Esophagus squamous epithelium (tissue), 5 donors: ENCODE measurements around the gene PRPH. TPM values are rescaled to one million over a fixed set of nuclear protein-coding genes. Genes with fewer than 3 reads are reported as not detected.

ENCODE experiments used
- DNase-seq: peaks from one replicate; lab custom pipeline; 2025; lab: John Stamatoyannopoulos, UW
- H3K27ac ChIP-seq, 4 donors: fragments of 200-600 bp; sonication (generic); one replicate each; pipeline ENCODE4 v1.5.1; 2016 to 2019; ENCODE audit warnings: mild to moderate bottlenecking in 1 of 4
- H3K27me3 ChIP-seq, 4 donors: fragments of 200-600 bp; sonication (generic); 1 replicate in 3 of 4; 2 replicates in 1 of 4; pipeline versions ENCODE4 v1.5.1 to v1.6.0; 2017 to 2021; ENCODE audit warnings: antibody characterized with exemption in 1 of 4
- H3K36me3 ChIP-seq, 3 donors: fragments of 200-600 bp; sonication (generic); one replicate each; pipeline ENCODE4 v1.5.1; 2016 to 2019
- H3K4me1 ChIP-seq, 3 donors: fragments of 200-600 bp; sonication (generic); one replicate each; pipeline ENCODE4 v1.5.1; 2017 to 2019
- H3K4me3 ChIP-seq, 4 donors: fragments of 200-600 bp; sonication (generic); 1 replicate in 3 of 4; 2 replicates in 1 of 4; pipeline ENCODE4 v1.5.1; 2016 to 2019; ENCODE audit warnings: mild to moderate bottlenecking in 2 of 4, moderate library complexity in 1 of 4
- H3K9me3 ChIP-seq, 3 donors: fragments of 200-600 bp; sonication (generic); one replicate each; pipeline ENCODE4 v1.5.1; 2016 to 2019
- CTCF ChIP-seq, 6 experiments: fragments of 450-650 bp in 4 of 6; fragments of 200-600 bp in 2 of 6; sonication (generic) in 2 of 6; IDR thresholded peaks; one replicate each; pipeline ENCODE4 v1.5.1; 2016 to 2019; ENCODE audit warnings: antibody characterized with exemption in 6 of 6, mild to moderate bottlenecking in 4 of 6, moderate library complexity in 4 of 6
- POLR2A ChIP-seq, 4 donors: fragments of 450-650 bp; IDR thresholded peaks; one replicate each; pipeline ENCODE4 v1.6.1; 2017; ENCODE audit warnings: antibody characterized with exemption in 4 of 4, mild to moderate bottlenecking in 4 of 4, moderate library complexity in 3 of 4
- WGBS, 2 donors: methylation state at CpG; one replicate each; pipeline ENCODE4 v1.1.5; 2018; 5-methylcytosine and 5-hydroxymethylcytosine counted together
- intact Hi-C: fragments of 100-400 bp; cut with DNase I; formaldehyde crosslinking; loops from one replicate; pipeline ENCODE4 v1.15.0; 2022
- total RNA-seq, 4 donors: library from RNA; depleted of rRNA; stranded (reverse); fragments of >200 nt; gene quantifications; one replicate each; pipeline ENCODE4 v1.1.0, GENCODE V29; 2016
- donor health status: DM: yes; HTN: yes; CAD: no.

Gene PRPH
- total RNA-seq, 4 donors from 2014 or later: 0.57 TPM; not detected in 3

GRCh38 chr12:49345051-49345824, 50.3 kb downstream of the PRPH start:
- H3K27ac ChIP-seq: no peak overlapping the region
- peaks cover 16 to 100% (median 25%) of the 10 kb centered on the region in 4 donors for H3K27me3 ChIP-seq
- no peaks in the 10 kb centered on the region for H3K36me3 ChIP-seq
- no peaks in the 10 kb centered on the region for H3K9me3 ChIP-seq
- 11% methylated on average over 3 of the region's 70 CpGs; no CpG with 5 or more reads in 1 of the 2 donors for WGBS, 2 donors
- DNase-seq: no peak
- TF ChIP-seq POLR2A (IDR thresholded peaks at IDR 0.05): no peak
- TF ChIP-seq CTCF (IDR thresholded peaks at IDR 0.05): no peak
- H3K4me3 ChIP-seq: peak overlapping the region; percentile 21 to 62 (median 40)
- intact Hi-C loops: no loop called here
- H3K4me1 ChIP-seq: peaks cover 47 to 63% (median 54%) of the 10 kb centered on the region in 3 donors

DNA sequence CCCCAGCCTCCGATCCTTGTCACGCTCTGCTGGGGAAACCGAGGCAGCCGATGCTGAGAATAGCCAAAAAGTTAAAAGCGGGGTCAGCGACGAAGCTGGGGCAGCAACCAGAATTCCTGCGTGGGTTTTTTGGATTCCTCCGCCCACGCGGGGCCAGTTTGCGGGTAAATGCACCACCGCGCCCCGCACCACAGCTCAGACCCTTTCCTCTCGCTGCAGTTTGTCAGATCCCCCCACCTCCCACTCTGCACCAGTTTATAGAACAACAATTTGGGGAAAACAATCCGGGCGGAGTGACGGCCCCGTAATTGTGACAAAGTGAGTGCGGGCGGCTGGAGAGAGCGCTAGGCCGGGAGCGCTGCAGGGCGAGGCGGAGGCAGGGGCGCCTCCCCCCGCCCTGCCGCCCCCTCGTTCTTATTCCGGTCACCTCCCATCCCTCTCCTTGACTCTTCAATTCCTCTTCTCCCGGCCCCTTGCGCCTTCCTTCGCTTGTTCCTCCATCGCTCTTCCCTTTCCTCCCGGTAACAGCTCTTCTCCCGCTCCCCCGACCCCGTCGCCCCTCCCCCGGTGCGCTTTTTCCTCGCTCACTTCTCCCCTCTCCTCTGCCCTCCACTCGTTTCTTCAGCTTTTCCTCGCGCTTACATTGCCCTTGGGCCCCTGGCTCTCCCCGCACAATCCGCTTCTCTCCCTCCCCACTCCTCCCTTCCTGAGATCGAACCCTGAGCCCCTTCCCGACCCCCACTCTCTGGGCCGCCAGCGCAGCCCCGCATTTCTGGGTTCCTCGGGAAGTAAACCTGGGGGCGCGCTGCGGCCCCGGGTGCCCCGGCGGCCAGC, 51.1 kb downstream of the PRPH start:
- H3K4me1 ChIP-seq: peaks cover 47 to 63% (median 54%) of the 10 kb centered on the region in 3 donors
- DNase-seq: no peak
- intact Hi-C loops: no loop called here
- no peak for TF ChIP-seq CTCF (IDR thresholded peaks at IDR 0.05)
- TF ChIP-seq POLR2A (IDR thresholded peaks at IDR 0.05): no peak
- 2% methylated on average over 50 to 55 of the region's 61 CpGs for WGBS, 2 donors
- no peaks in the 10 kb centered on the region for H3K36me3 ChIP-seq
- no peaks in the 10 kb centered on the region for H3K9me3 ChIP-seq
- peaks cover 16 to 100% (median 25%) of the 10 kb centered on the region in 4 donors for H3K27me3 ChIP-seq
- no peak overlapping the region for H3K27ac ChIP-seq
- H3K4me3 ChIP-seq: peak overlapping the region; percentile 21 to 62 (median 40)

- Histone ChIP-seq H3K9me3 (no peaks in the 10 kb centered on the region), H3K4me1 (peaks cover 47 to 61% (median 54%) of the 10 kb centered on the region in 3 donors), H3K36me3 (no peaks in the 10 kb centered on the region), H3K27me3 (peaks cover 16 to 100% (median 24%) of the 10 kb centered on the region in 4 donors), H3K4me3 (peak within 1 kb of the TSS; percentile 21 to 62 (median 40)), H3K27ac (no peak within 1 kb of the TSS)
- 0 to 2% methylated on average over 1 to 17 of the region's 47 CpGs for WGBS, 2 donors
- TF ChIP-seq CTCF (IDR thresholded peaks at IDR 0.05): no peak
- TF ChIP-seq POLR2A (IDR thresholded peaks at IDR 0.05): no peak
- intact Hi-C loops: no loop called here
- no peak for DNase-seq
Measured at GRCh38 chr12:49346659-49347310, 51.8 kb downstream of the PRPH start, which contains the start of gene DNAJC22. TSS of gene DNAJC22 (plus strand) at chr12:49346888. CDS start at chr12:49348873, 1,985 bp downstream.

GRCh38 chr12:49347311-49348193, 52.6 kb downstream of the PRPH start:
- Histone ChIP-seq H3K4me3 (peak overlapping the region; percentile 7 to 62 (median 40)), H3K27me3 (peaks cover 16 to 98% (median 21%) of the 10 kb centered on the region in 4 donors), H3K9me3 (no peaks in the 10 kb centered on the region), H3K36me3 (no peaks in the 10 kb centered on the region), H3K27ac (no peak overlapping the region), H3K4me1 (peaks cover 40 to 53% (median 47%) of the 10 kb centered on the region in 3 donors)
- no peak for DNase-seq
- WGBS, 2 donors: 2 to 18% methylated on average over 6 to 23 of the region's 37 CpGs
- TF ChIP-seq POLR2A (IDR thresholded peaks at IDR 0.05) (no peak), CTCF (IDR thresholded peaks at IDR 0.05) (peak; percentile 85 to 97 (median 90))
- intact Hi-C loops: no loop called here

Other genes with a start within 250 kb of the PRPH start
- gene KMT2D, start 234.4 kb upstream of the PRPH start, total RNA-seq: 10 to 100 TPM; 29.4 to 67.9 (median 47.9) TPM
- under 1 TPM in 2 of 4 donors, not detected in 2; 0.23 to 0.44 TPM for gene RHEBL1, start 225.2 kb upstream of the PRPH start, total RNA-seq
- gene DHH, start 200.3 kb upstream of the PRPH start, total RNA-seq: under 1 TPM in 3 of 4 donors, not detected in 1; 0.19 to 0.31 (median 0.21) TPM
- gene LMBR1L, start 184.3 kb upstream of the PRPH start, total RNA-seq: 10 to 100 TPM; 13.7 to 41.8 (median 27.8) TPM
- gene TUBA1B, start 163.8 kb upstream of the PRPH start, total RNA-seq: 100 to 1,000 TPM; 414 to 957 (median 699) TPM
- 10 to 100 TPM; 14.5 to 91.0 (median 46.2) TPM for gene TUBA1A, start 106.1 kb upstream of the PRPH start, total RNA-seq
- gene TUBA1C, start 30.1 kb upstream of the PRPH start, total RNA-seq: 1,000 to 10,000 TPM in 1 of 4 donors, 100 to 1,000 TPM in 3; 587 to 1,132 (median 718) TPM
- 10 to 100 TPM in 2 of 4 donors, 1 to 10 TPM in 2; 4.6 to 17.5 (median 8.8) TPM for gene TROAP, start 28.1 kb downstream of the PRPH start, total RNA-seq
- gene C1QL4, start 42.0 kb downstream of the PRPH start, total RNA-seq: not detected
- under 1 TPM in 2 of 4 donors, not detected in 2; 0.18 to 0.53 TPM for gene DNAJC22, start 51.7 kb downstream of the PRPH start, total RNA-seq
- gene SPATS2, start 72.3 kb downstream of the PRPH start, total RNA-seq: 1 to 10 TPM; 4.8 to 9.8 (median 8.5) TPM
- under 1 TPM in 1 of 4 donors, not detected in 3; 0.38 TPM for gene KCNH3, start 243.9 kb downstream of the PRPH start, total RNA-seq